HG02885 (cell line): Measurements from ENCODE around the gene CALCOCO1.
"Not testable (repeated sequence)": the region's sequence is repeated elsewhere in the genome, so short reads cannot be mapped to it uniquely, and the experiment has no call there.

Source experiments
- ATAC-seq: cut with Tn5 transposase; IDR thresholded peaks from one replicate; pipeline ENCODE4 v1.9.1; 2021; ENCODE audit warnings: mild to moderate bottlenecking; ENCODE audit not compliant: unreplicated experiment, poor library complexity

CALCOCO1 gene

GRCh38 chr12:53701518-53702264 is 25.6 kb downstream of the CALCOCO1 start:
- ATAC-seq, result peak; percentile 61

GRCh38 chr12:53700567-53700966 is 26.7 kb downstream of the CALCOCO1 start:
- ATAC-seq, result no peak

GRCh38 chr12:53699678-53700025 is 27.6 kb downstream of the CALCOCO1 start:
- ATAC-seq, result no peak

- no peak for ATAC-seq
Observed at GRCh38 chr12:53698948-53699677, 28.1 kb downstream of the CALCOCO1 start.

GRCh38 chr12:53696655-53697331 is 30.5 kb downstream of the CALCOCO1 start:
- no peak for ATAC-seq

GRCh38 chr12:53696285-53696654 is 31.0 kb downstream of the CALCOCO1 start:
- no peak for ATAC-seq

- ATAC-seq, result no peak
Observed at GRCh38 chr12:53695152-53696145, 31.8 kb downstream of the CALCOCO1 start.

- ATAC-seq, result no peak
Observed at GRCh38 chr12:53694756-53695151, 32.5 kb downstream of the CALCOCO1 start.

GRCh38 chr12:53688134-53688533 is 39.1 kb downstream of the CALCOCO1 start:
- ATAC-seq, result no peak

GRCh38 chr12:53686436-53686835 is 40.8 kb downstream of the CALCOCO1 start:
- no peak for ATAC-seq

GRCh38 chr12:53684654-53685220 is 42.5 kb downstream of the CALCOCO1 start:
- no peak for ATAC-seq

- ATAC-seq, result no peak
Observed at GRCh38 chr12:53683983-53684382, 43.3 kb downstream of the CALCOCO1 start.

- ATAC-seq, result no peak
Observed at GRCh38 chr12:53683494-53683893, 43.8 kb downstream of the CALCOCO1 start.

- not testable (repeated sequence) for ATAC-seq
Observed at GRCh38 chr12:53680061-53680460, 47.2 kb downstream of the CALCOCO1 start.

- no peak for ATAC-seq
Observed at GRCh38 chr12:53677800-53678148, 49.5 kb downstream of the CALCOCO1 start.

GRCh38 chr12:53677016-53677799 is 50.0 kb downstream of the CALCOCO1 start:
- ATAC-seq, result no peak

- no peak for ATAC-seq
Observed at GRCh38 chr12:53676656-53677015, 50.6 kb downstream of the CALCOCO1 start.

GRCh38 chr12:53675701-53676607 is 51.3 kb downstream of the CALCOCO1 start, which contains the start of gene ATP5MC2:
ATP5MC2 (minus strand) TSS chr12:53676083; CDS start chr12:53672614, 3,469 bp downstream.
- ATAC-seq, result peak; percentile 97
